Neural cell (in vitro differentiated cells): ENCODE measurements around the gene AZIN2.

Source experiments
- CTCF ChIP-seq: fragments of 450-650 bp; IDR thresholded peaks from 2 replicates; pipeline ENCODE4 v1.5.1; 2014; ENCODE audit warnings: antibody characterized with exemption, mild to moderate bottlenecking, moderate library complexity; ENCODE audit not compliant: poor library complexity, severe bottlenecking
- EP300 ChIP-seq: fragments of 450-650 bp; conservative IDR thresholded peaks from 2 replicates; pipeline ENCODE4 v1.6.1; 2014; ENCODE audit warnings: antibody characterized with exemption, mild to moderate bottlenecking, moderate library complexity; ENCODE audit not compliant: poor library complexity, severe bottlenecking
- EZH2 ChIP-seq: fragments of 200-600, 300-800 bp; shearing (Covaris generic), sonication (generic); IDR thresholded peaks from 2 replicates; pipeline ENCODE4 v1.6.1; 2014; ENCODE audit warnings: antibody characterized with exemption, low read length, borderline replicate concordance, mild to moderate bottlenecking; ENCODE audit not compliant: insufficient read depth, poor library complexity, severe bottlenecking
- MXI1 ChIP-seq: fragments of 450-650 bp; conservative IDR thresholded peaks from 2 replicates; pipeline ENCODE4 v1.6.1; 2014; ENCODE audit warnings: antibody characterized with exemption, mild to moderate bottlenecking; ENCODE audit not compliant: poor library complexity, severe bottlenecking
- POLR2AphosphoS5 ChIP-seq: IDR thresholded peaks from 2 replicates; pipeline ENCODE4 v1.6.1; 2012
- RAD21 ChIP-seq: fragments of 450-650 bp; conservative IDR thresholded peaks from 2 replicates; pipeline ENCODE4 v1.6.1; 2014; ENCODE audit warnings: antibody characterized with exemption, mild to moderate bottlenecking, moderate library complexity
- REST ChIP-seq: IDR thresholded peaks from 2 replicates; pipeline ENCODE4 v1.6.1; 2012; ENCODE audit warnings: borderline replicate concordance
- SMC3 ChIP-seq: fragments of 450-650 bp; conservative IDR thresholded peaks from 2 replicates; pipeline ENCODE4 v1.6.1; 2014; ENCODE audit warnings: antibody characterized with exemption, mild to moderate bottlenecking, moderate library complexity; ENCODE audit not compliant: poor library complexity
- TAF1 ChIP-seq: IDR thresholded peaks from 2 replicates; pipeline ENCODE4 v1.6.1; 2012; ENCODE audit warnings: low read depth

GRCh38 chr1:33110477-33110876, 29.5 kb downstream of the AZIN2 start:
- TF ChIP-seq EZH2 (no peak), POLR2AphosphoS5 (no peak), RAD21 (no peak), TAF1 (no peak), CTCF (no peak), REST (no peak), SMC3 (no peak), EP300 (no peak), MXI1 (no peak)
